ENCODE data around the gene PTPRN2.

DNA sequence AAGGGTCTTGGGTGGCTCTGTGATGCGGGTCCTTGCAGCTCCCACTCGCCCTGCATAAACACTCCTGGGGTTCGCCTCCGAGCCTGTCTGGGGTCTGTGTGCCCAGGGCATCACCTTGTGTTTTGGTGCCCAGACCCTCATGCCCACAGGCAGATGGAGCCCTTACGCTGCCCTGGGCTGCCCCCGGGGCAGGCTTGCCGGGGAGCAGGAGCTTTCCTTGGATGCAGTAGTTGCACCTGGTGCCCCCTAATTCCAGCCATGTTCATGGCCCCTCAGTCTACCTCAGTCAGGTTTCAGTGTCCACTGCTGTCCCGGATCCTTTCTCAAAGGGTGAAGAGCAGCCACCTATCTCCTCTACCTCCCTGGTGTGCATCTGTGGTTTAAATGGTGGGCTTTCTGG, 396.0 kb downstream of the PTPRN2 start:
- no peak for TF ChIP-seq BCL11A (IDR thresholded peaks at IDR 0.05; ENCODE audit: low read depth in 2 of 2, low read length in 2 of 2)
- TF ChIP-seq RFX5 (IDR thresholded peaks at IDR 0.05; ENCODE audit: borderline replicate concordance, low read depth, low read length) = no peak
- TF ChIP-seq TAF1 (IDR thresholded peaks at IDR 0.05; ENCODE audit: low read depth, low read length) = no peak
- TF ChIP-seq ASH2L (IDR thresholded peaks at IDR 0.05; ENCODE audit: low read length) = no peak
- no peak for TF ChIP-seq EZH2 (IDR thresholded peaks at IDR 0.05; ENCODE audit: low read depth, low read length, severe bottlenecking)
- TF ChIP-seq, protein P1, sequence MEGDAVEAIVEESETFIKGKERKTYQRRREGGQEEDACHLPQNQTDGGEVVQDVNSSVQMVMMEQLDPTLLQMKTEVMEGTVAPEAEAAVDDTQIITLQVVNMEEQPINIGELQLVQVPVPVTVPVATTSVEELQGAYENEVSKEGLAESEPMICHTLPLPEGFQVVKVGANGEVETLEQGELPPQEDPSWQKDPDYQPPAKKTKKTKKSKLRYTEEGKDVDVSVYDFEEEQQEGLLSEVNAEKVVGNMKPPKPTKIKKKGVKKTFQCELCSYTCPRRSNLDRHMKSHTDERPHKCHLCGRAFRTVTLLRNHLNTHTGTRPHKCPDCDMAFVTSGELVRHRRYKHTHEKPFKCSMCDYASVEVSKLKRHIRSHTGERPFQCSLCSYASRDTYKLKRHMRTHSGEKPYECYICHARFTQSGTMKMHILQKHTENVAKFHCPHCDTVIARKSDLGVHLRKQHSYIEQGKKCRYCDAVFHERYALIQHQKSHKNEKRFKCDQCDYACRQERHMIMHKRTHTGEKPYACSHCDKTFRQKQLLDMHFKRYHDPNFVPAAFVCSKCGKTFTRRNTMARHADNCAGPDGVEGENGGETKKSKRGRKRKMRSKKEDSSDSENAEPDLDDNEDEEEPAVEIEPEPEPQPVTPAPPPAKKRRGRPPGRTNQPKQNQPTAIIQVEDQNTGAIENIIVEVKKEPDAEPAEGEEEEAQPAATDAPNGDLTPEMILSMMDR (IDR thresholded peaks at IDR 0.05; ENCODE audit: control extremely low read depth in 1 of 3, insufficient read depth in 1 of 3, low read depth in 1 of 3, low read length in 3 of 3) = no peak
- no peak for TF ChIP-seq POLR2AphosphoS5 (IDR thresholded peaks at IDR 0.05; ENCODE audit: low read depth, low read length)
- no peak for TF ChIP-seq KDM1A (IDR thresholded peaks at IDR 0.05; ENCODE audit: borderline replicate concordance, low read length)
- no peak for TF ChIP-seq CEBPB (IDR thresholded peaks at IDR 0.05; ENCODE audit: low read depth, low read length)
- no peak for TF ChIP-seq CREB1 (IDR thresholded peaks at IDR 0.05)
- no peak for TF ChIP-seq CTBP2 (IDR thresholded peaks at IDR 0.05; ENCODE audit: borderline replicate concordance, insufficient read depth, insufficient read length, low read length)

Measured in H1 (cell line).